Measurements from ENCODE around the gene INHBA.

INHBA gene

DNA sequence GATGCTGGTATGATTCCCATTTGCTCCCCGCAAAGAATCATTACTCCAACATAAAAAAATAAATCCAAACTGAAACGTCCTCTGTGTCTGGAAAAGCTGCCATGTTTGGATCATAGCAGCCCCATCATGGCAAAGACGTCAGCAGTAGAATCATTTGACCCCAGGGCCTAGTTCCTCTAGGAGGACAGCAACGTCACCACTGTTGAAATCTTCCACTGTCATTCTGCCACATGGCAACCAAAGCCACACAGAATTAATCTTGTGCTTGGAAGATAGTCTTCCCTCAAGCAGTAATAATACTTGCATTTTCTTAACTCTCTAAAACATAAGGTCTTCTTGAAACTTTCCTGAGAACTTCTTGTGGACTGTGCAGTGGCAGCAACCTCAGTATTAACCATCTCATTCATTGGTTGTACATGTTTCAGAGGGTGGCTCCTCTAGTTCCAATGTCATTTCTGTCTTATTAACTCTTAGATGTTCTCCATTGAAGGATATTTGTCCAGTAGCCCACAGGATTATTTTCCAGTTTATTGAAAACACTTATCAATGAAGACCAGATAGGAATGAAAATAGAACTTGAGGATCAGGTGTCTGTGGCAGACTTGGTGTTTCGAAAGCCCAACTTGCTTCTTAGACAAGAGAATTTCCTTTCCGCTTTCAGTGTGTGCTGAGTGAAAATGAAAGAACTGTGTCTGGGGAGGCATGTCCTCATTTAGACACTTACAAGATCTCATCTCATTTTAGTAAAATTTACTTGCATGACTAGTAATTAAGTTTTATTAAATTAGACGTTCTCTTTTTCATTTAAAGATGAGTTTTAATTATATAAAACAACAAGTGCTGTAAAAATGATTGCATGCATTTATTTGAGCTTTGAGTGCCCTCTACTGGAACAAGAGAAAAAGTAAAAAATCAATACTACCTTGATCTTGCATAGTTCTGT lies 28.9 kb upstream of the INHBA start:
- TF ChIP-seq, protein P1, sequence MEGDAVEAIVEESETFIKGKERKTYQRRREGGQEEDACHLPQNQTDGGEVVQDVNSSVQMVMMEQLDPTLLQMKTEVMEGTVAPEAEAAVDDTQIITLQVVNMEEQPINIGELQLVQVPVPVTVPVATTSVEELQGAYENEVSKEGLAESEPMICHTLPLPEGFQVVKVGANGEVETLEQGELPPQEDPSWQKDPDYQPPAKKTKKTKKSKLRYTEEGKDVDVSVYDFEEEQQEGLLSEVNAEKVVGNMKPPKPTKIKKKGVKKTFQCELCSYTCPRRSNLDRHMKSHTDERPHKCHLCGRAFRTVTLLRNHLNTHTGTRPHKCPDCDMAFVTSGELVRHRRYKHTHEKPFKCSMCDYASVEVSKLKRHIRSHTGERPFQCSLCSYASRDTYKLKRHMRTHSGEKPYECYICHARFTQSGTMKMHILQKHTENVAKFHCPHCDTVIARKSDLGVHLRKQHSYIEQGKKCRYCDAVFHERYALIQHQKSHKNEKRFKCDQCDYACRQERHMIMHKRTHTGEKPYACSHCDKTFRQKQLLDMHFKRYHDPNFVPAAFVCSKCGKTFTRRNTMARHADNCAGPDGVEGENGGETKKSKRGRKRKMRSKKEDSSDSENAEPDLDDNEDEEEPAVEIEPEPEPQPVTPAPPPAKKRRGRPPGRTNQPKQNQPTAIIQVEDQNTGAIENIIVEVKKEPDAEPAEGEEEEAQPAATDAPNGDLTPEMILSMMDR (IDR thresholded peaks at IDR 0.05; ENCODE audit: control insufficient read depth, extremely low read depth, insufficient read depth), result peak; percentile 50
- H3K4me3 ChIP-seq (ENCODE audit: low read depth, low read length), result no peak overlapping the region
- DNase-seq (ENCODE audit: low read depth), result no peak

DNA sequence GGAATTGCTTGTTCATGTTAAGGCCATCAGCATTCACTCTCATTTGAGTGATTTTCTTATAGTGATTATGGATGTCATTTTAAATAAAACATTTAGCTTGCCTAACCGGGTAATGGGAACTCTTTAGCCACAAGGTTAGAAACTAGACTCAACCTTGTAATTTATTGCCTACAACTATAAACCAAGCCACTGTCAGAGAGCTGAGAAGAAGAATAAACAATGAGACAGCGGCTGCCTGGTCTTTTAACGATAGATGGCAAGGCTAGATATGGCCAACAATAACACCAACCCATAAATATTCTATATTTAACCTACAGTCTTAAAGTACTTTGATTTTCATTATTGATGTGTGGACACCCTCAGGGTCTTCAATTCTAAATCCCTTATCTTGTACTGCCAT lies 27.8 kb upstream of the INHBA start:
- no peak for DNase-seq (ENCODE audit: low read depth)
- H3K4me3 ChIP-seq (ENCODE audit: low read depth, low read length), result no peak overlapping the region
- TF ChIP-seq, protein P1 (IDR thresholded peaks at IDR 0.05; ENCODE audit: control insufficient read depth, extremely low read depth, insufficient read depth), result no peak

DNA sequence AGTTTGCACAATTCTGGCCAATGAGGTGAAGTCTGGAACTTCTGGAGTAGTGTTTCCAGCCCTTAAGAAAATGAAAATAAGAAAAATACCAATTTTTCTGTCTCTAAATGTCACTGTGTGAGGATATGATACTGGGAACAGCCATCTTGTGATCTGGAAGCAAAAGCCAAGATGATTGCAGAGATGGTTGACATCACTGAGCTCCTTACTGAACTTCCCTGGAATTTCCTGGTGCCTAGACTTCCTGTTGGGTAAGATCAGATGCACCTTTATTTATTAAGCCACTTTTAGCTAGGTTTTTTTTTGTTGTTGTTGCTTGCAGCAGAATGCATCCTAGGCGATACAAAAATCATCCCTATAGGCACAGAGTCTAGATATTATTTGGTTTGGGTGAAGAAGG lies 27.3 kb upstream of the INHBA start:
- DNase-seq (ENCODE audit: low read depth), result no peak
- no peak overlapping the region for H3K4me3 ChIP-seq (ENCODE audit: low read depth, low read length)
- TF ChIP-seq, protein P1 (IDR thresholded peaks at IDR 0.05; ENCODE audit: control insufficient read depth, extremely low read depth, insufficient read depth), result no peak

DNA sequence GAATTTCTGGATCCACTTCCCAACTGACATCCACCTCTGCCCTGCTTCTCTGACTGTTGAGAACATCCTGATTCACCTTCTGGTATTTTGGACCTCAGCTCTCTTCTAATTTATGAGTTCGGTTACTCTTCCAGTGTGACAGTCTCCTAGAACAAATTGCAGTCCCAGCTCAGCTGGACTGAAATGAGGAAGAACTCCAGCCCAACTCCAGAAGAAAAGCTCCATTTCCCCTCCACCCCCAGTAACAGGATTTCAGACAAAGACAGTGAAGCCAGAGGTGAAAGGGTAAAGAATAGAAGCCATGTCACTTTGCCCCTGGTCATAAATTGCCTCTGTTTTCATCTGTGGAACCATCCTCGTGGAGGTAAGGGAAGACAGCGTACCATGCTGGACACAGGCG lies 26.2 kb upstream of the INHBA start:
- H3K4me3 ChIP-seq (ENCODE audit: low read depth, low read length), result no peak overlapping the region
- DNase-seq (ENCODE audit: low read depth), result no peak
- TF ChIP-seq, protein P1 (IDR thresholded peaks at IDR 0.05; ENCODE audit: control insufficient read depth, extremely low read depth, insufficient read depth), result no peak

DNA sequence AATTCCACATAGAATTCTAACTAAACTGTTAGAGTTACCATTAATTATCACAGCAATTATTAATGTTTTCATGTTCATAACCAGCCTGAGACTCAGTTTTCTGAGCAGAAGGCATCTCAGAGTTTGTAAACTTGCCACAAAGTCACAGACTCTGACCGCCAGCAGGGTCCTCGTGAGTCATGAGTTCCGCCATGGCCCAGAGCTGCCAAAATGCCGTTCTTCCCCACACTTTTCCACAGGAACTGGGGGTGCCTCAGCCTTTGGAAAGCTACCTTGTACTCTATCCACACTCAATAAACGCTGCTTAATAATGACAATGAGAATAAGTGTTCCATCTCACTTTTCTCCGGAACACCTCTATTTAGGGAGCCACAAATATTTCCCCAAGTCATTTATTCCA lies 22.1 kb upstream of the INHBA start:
- DNase-seq (ENCODE audit: low read depth), result no peak
- TF ChIP-seq, protein P1 (IDR thresholded peaks at IDR 0.05; ENCODE audit: control insufficient read depth, extremely low read depth, insufficient read depth), result no peak
- no peak overlapping the region for H3K4me3 ChIP-seq (ENCODE audit: low read depth, low read length)

DNA sequence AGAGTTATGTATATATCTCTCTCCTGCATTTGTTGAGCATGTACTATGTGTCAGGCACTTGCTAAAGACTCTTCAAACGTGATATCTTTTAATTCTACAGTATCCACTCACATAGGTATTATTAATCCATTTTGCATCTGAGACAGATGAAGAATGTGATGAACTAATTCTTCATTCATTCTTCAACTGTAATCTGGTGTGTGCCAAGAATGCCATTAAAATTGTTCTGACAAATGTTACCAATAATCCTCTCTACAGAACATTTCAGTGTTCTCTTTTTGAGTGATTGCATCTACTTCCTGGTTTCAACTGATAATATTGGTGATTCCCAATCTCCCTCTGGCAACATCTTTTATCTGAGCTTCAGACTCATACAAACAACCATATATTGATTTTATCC lies 18.0 kb upstream of the INHBA start:
- H3K4me3 ChIP-seq (ENCODE audit: low read depth, low read length), result no peak overlapping the region
- TF ChIP-seq, protein P1 (IDR thresholded peaks at IDR 0.05; ENCODE audit: control insufficient read depth, extremely low read depth, insufficient read depth), result no peak
- DNase-seq (ENCODE audit: low read depth), result no peak
